GM18508 (cell line): ENCODE measurements around the gene MBD3L1.

Experiments used
- ATAC-seq: cut with Tn5 transposase; IDR thresholded peaks from one replicate; pipeline ENCODE4 v1.9.1; 2021; ENCODE audit warnings: moderate number of reproducible peaks; ENCODE audit not compliant: insufficient read depth, unreplicated experiment

The MBD3L1 gene

DNA sequence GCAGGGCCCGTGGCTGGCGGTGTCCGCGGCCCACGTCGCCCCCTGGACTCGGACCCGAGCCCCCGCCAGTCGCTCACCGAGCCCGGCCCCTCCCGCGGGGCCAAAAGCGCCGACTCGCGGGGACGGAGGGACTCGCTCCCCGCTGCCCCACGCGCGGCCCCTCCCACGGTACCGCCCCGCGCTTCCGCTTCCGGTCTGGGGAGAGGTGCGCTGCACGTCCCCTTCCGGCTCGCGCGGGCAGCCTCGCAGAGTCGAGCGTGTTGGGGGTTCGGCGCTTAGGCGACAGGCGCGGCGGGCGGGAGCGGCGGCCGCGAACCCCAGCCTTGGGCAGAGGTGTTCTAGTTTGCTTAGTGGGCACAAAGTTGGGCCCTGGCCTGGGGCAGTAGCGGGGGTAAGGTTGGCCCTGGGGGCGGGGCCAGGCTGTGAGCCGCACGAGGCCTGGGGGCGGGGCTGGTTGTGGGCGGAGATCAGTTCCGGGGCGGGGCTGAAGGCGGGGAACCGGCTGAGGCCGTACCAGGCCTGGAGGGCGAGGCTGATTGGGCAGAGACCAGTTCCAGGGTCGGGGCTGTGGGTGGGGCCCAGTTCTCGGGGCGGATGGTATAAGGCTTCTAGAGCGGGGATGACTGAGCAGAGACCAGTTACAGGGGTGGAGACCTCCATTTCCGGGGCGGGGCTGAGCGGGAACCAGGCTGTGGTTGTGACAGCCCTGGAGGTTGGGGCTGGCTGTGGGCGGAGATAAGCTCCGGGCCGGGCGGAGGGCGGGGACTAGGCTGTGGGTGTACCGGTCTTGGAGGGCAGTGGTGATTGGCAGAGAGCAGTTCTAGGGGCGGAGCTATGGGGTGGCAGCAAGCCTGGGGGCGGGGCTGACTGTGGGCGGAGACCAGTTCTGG, at the start of gene MBD3L1, which contains the start of gene ZNF558:
Gene MBD3L1 (plus strand): TSS at position 246 of the 890 bp plus-strand sequence. CDS start 10,302 bp downstream, outside the sequence.
Gene ZNF558 (minus strand): TSS at position 173 of the 890 bp plus-strand sequence. CDS start 9,645 bp downstream, outside the sequence.
- peak; percentile 69 for ATAC-seq

DNA sequence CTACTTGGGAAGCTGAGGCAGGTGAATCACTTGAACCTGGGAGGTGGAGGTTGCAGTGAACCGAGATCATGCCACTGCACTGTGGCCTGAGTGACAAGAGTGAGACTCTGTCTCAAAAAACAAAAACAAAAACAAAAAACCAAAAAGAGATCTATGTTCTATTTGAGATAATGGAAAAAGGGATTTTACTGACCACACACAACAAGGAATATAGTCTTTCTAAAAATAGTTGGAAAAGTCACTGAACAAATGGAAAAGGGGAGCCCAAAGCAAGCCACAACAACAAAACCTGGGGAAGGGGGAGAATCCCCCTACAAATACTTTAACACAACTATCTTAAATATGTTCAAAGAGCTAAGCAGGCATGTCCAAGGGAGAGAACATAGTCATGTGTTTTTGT, 37.4 kb upstream of the MBD3L1 start:
- no peak for ATAC-seq

DNA sequence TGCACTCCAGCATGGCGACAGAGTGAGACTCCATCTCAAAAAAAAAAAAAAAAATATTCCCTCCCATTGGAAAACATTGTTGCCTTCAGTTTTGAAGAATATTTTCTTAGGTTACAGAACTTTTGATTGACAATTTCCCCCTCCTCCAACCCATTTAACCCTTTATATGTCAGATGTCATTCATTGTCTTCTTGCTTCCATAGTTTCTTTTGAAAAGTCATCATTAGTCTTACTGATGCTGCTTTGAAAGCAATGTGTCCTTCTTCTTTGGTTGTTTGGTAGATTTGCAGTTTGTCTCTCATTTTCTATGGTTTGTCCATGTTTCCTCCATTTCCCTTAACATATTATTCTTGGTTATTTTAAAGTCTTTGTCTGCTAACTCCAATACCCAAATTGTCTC, 25.5 kb upstream of the MBD3L1 start:
- no peak for ATAC-seq

DNA sequence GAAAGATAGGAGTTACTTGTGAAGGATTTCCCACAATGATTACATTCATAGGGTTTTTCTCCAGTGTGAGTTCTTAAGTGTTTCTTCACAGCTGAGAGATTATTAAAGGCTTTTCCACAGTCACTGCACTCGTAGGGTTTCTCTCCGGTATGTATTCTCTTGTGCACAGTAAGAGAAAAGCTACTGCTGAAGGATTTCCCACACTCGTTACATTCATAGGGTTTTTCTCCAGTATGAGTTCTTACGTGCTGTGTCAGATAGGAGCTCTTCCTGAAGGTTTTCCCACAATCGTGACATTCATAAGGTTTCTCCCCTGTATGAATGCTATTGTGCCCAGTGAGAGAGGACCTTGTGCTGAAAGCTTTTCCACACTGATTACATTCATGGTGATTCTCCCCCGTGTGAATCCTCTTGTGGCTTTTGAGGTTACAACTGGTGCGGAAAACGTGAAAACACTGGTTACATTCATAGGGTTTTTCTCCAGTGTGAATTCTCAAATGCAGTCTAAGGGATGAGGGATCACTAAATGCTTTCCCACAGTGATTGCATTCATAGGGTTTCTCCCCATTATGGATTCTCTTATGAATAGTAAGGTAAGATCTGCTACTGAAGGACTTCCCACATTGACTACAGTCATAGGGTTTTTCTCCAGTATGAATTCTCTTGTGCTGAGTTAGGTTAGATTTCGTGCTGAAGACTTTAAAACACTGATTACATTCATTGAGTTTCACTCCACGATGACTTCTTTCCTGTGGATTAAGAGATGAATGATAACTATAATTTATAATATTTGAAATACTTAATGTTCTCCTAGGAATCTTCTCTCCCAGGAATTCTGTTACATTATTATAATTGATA, 20.6 kb upstream of the MBD3L1 start:
- no peak for ATAC-seq

DNA sequence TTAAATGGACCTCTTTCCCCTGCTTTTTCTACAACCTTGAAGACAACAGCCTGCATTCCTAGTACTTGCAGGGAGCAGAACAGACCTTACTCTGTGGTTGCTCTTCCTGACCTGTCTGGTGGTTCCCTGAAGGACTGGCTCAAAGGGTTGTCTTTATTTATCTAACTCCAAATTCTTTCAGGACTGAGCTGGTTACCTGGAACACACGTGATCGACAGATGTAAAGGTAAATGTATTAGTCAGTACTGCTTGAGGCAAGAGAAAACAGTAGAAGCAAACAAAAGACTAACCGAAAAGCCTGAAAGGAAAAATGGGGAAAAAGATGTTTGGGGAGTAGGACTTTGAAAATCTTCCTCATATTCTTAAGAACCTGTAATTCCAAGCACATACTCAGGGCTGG, 18.0 kb upstream of the MBD3L1 start:
- ATAC-seq: no peak

DNA sequence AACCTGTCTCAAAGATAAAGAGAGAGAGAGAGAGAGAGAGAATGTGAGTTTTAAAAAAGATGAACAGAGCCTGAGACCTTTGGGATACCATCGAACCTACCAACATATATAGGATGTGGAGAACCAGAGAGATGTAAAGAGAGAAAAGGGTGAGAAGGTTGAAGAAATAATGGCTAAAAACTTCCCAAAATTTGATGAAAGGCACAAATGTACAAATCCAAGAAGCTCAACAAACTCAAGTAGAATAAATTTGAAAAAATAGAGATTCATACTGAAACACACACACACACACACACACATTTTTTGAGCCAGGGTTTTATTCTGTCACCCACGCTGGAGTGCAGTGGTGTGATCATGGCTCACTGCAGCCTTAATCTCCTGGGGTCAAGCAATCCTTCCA, 16.4 kb upstream of the MBD3L1 start:
- no peak for ATAC-seq

DNA sequence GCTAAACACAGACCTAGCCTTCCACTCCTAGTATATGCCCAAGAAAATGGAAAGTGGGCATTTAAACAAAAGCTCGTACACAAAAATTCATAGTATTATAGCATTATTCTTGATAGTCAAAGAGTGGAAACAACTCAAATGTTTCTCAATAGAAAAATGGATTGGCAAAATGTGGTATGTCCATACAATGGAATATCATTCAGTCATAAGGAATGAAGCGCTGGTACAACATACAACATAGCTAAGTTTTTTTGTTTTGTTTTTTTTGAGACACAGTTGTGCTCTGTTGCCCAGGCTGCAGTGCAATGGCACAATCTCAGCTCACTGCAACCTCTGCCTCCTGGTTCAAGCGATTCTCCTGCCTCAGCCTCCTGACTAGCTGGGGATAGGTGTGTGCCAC, 11.9 kb upstream of the MBD3L1 start:
- no peak for ATAC-seq

DNA sequence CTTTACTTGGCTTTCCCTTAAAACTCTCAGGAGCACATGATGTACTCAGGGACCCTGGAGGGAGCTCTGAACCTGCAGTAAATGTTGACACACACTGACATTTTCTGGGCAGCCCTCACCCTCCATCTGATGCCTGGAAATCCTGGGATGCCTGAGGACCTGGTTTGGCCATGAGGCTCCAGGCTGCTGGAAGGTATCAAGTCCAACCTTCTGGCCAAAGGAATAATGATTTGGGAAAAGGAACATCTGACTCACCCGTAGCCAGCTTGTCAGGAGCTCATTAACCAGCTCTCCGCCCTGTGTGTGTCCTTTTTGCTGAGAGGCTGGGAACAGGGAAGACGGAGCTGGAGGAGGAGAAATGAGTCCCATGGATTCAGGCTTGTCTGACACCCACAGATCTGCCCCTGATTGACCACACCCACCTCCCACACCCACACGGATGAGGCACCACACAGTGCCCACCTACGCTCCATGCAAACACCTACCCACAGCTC, 10.4 kb upstream of the MBD3L1 start:
- ATAC-seq: no peak

DNA sequence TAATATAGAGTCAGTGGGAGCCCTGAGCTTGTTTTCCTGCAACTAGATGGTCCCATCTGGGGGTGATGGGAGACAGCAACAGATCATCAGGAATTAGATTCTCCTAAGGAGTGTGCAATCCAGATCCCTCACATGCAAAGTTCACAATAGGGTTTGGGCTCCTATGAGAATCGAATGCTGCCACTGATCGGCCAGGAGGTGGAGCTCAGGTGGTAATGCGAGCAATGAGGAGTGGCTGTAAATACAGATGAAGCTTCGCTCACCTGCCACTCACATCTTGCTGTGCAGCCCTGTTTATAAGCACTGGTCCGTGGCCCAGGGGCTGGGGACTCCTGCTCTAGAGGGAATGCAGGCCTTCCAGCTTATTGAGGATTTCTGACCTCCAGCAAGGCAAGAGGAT, 5.8 kb upstream of the MBD3L1 start:
- no peak for ATAC-seq

DNA sequence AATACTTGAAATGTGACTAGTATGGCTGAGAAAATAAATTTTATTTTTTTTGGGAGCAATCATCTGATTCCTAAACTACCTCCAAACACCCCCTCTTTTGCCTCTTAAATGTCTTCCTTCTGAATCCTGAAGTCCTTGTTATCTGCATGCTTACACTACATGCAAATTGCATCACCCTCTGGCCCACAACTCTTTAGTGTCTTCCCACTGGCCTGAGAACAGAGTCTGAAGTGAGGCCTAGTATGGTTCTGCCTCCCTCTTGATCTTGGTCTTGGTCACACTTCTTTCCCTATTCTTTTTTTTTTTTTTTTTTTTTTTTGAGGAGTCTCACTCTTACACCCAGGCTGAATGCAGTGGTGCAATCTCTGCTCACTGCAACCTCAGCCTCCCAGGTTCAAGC, 4.9 kb upstream of the MBD3L1 start:
- no peak for ATAC-seq

DNA sequence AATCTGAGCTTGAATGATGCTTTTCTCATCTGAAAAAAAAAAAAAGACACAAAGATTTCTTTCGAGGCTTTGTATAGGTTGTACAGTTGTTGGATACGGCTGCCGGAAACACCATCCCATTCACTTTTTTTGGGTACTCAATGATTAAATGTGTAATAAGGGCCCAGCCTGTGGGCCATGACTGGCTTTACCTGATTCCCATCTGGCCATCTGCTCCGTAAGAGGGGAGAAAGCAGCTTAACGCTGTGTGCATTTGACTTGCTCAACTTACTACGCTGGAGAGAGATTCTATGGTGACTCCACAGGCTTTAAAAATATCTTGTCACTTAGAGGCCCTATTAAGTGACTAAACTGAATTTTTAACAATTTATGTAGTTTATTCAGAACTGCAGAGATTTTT, 804 bp upstream of the MBD3L1 start:
- ATAC-seq: no peak

DNA sequence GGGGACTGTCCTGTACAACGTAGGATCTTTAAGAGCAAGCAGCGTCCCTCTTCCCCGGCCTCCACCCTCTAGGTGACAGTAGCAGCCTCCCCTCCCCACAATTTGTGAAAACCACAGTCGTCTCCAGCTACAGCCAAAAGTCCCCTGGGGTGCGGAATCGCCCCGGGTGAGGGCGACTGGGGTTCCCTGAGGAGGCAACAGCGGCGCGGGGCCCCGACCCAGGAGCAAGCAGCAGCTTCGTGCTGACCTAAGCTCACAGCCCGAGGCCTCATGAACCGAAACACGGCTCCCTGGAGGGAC, 395 bp upstream of the MBD3L1 start:
- peak; percentile 10 for ATAC-seq

DNA sequence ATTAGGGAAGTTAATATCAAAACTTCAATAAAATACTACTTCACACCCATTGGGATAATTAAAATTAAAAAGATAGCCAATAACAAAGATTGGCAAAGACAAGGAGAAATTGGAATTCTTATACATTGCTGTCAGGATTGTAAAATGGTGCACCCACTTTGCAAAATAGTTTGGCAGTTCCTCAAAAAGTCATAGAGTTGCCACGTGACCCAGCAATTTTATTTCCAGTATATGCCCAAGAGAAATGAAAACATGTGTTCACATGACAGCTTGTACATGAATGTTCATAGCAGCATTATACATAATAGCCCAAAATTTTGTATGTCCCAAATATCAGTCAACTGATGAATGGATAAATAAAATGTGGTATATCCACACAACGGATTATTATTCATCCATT, 3.3 kb downstream of the MBD3L1 start:
- ATAC-seq: no peak

DNA sequence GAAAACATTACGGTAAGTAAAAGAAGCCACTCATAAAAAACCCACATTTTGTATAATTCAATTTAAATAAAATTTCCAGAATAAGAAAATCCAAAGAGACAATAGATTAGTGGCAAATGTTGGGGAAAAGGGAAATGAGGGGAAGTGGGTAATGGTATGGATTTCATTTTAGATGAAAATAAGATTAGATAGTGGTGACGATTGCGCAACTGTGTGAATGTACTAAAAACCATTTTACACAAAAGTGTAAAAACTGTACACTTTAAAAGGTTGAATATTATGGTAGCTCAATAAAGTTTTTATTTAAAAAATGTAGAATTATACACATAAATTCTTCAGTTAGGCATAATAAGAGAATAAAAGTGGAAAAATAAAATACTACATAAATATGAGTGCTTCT, 3.7 kb downstream of the MBD3L1 start:
- no peak for ATAC-seq

DNA sequence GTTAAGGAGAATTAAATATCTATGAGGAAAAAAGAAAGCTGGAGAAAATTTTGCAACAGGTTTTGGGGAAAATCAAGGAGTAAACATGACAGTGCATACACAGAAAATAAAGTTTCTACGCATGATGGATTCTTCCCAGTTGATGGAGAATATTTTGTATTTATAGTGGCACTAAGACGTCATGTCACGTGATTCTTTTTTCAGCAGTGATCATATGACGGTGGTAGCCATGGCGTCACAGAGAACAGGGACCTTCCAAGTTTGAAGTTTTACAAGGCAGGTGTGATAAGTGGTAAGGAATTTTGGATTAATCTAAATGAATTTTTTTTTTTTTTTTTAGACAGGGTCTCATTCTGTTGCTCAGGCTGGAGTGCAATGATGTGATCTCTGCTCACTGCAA, 8.5 kb downstream of the MBD3L1 start:
- ATAC-seq: no peak

DNA sequence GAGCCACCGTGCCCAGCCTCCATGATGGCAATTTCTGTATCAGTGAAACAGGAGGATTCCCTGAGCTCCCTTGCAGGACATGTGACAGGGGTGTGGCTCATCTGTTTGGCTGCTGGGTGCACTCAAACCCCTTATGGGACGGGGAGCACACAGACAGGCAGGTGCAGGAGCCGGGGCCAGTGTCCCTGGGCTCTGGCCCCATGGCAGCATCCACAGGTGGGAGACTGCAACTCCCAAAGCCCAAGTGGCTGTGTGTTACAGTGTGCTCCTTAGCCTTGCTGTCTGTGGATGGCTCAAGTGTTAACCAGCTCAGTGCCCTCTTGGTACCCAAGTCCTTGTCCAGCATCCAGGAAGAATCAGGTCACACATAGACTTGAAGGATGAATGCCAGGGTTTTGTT, 14.6 kb downstream of the MBD3L1 start:
- ATAC-seq: no peak

DNA sequence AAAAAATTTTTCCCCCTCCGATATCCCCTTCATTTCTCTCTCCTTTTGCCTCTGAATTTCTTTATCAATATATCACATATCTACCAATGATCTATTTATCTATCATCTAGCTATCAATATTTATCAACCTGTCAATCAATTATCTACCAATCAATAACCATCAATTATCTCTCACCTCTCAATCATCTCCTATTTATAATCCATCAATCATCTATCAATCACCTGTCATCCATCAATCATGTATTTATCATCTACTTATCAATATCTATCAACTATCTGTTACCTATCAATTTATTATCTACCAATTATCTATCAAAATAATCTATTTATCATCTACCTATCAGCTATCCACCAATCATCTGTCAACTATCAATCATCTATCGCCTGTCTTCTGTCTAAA, 17.1 kb downstream of the MBD3L1 start:
- no peak for ATAC-seq

DNA sequence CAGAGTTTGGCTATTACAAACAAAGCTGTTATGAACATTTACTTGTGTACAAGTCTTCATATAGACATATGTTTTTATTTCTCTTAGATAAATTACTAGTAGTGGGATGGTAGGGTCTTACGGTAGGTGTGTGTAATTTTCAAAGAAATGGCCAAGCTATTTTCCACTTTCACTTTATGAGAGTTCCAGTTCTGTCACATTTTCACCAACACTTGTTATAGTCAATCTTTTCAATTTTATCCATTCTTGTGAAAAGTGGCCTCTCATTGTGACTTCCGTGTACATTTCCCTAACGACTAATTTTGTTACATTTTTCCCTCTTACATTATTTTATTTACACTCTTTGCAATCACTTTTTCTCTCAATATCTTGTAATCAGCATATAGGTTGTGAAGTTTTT, 18.3 kb downstream of the MBD3L1 start:
- ATAC-seq: no peak

DNA sequence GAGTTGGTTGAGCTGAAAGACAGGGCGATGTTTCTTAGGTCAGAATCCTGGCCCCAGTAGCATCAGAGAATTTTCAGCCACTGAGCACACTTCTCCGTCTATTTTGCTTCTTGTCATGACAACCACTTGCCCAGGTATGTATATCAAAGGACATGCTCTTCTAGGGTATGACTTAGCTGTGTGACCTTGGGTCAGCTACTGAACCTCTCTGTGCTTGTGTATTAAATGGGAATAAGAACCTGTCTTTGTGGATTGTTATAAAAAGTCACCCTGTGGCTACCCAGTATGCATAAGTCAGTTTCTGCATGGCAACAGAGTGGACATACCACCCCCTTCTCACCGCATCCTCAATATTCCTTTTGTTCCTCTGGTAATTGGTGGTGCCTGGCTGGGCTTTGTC, 26.1 kb downstream of the MBD3L1 start:
- ATAC-seq: no peak

DNA sequence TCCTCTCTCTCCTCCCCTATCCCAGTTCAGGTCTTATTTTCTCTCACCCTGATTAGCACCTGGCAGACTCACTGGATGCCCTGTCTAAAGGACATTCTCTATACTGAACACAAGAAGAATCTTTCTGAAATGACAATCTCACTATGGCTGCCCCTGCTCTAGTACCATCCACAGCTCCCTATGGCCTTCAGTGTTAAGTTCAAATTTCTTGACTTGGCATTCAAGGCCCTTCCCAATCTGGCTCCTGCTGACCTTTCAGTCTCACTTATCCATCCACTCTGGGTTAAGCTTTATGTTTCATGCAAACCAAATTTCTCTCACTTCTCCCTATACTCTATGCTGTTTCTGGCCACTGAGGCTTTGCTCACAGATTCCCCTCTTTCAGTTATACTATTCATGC, 34.2 kb downstream of the MBD3L1 start:
- ATAC-seq: no peak
